Measurements from ENCODE around the gene ICAM1. TPM values are rescaled to one million over a fixed set of nuclear protein-coding genes. Genes with fewer than 3 reads are reported as not detected.
"Not testable (repeated sequence)": the region's sequence is repeated elsewhere in the genome, so short reads cannot be mapped to it uniquely, and the experiment has no call there.

The ICAM1 gene
- total and polyA plus RNA-seq, 8 donors, result 15.4 to 497 (median 18.3) TPM

- Histone ChIP-seq H3K4me3 (no peak overlapping the region), H3K9me3 (no peaks in the 10 kb centered on the region), H3K36me3 (no peaks in the 10 kb centered on the region), H3K4me1 (peaks cover 20 to 54% of the 10 kb centered on the region in 2 donors), H3K27ac (no peak overlapping the region), H3K27me3 (peaks cover 0 to 20% of the 10 kb centered on the region in 2 donors)
- intact Hi-C loops (cut with DNase I), result no loop called here
- ATAC-seq, result no peak
- TF ChIP-seq CTCF (IDR thresholded peaks at IDR 0.05), result no peak
- DNase-seq, result no peak
Measured at GRCh38 chr19:10233946-10234345, 37.0 kb upstream of the ICAM1 start.

GRCh38 chr19:10235003-10235402 is 35.9 kb upstream of the ICAM1 start:
- Histone ChIP-seq H3K4me1 (peaks cover 20 to 49% of the 10 kb centered on the region in 2 donors), H3K27me3 (peaks cover 0 to 15% of the 10 kb centered on the region in 2 donors), H3K9me3 (no peaks in the 10 kb centered on the region), H3K4me3 (no peak overlapping the region), H3K36me3 (no peaks in the 10 kb centered on the region), H3K27ac (peak overlapping the region in 1 of 2 donors; percentile 24)
- intact Hi-C loops (cut with DNase I), result no loop called here
- DNase-seq, result no peak
- TF ChIP-seq CTCF (IDR thresholded peaks at IDR 0.05), result no peak
- no peak for ATAC-seq

GRCh38 chr19:10235409-10235808 is 35.5 kb upstream of the ICAM1 start:
- H3K36me3 ChIP-seq; ATAC-seq; H3K9me3 ChIP-seq; intact Hi-C loops (cut with DNase I); DNase-seq; H3K4me3 ChIP-seq: not testable (repeated sequence)
- Histone ChIP-seq H3K27ac (peak overlapping the region; percentile 76 to 81), H3K27me3 (peaks cover 0 to 11% of the 10 kb centered on the region in 2 donors), H3K4me1 (peaks cover 20 to 45% of the 10 kb centered on the region in 2 donors)

GRCh38 chr19:10237702-10238101 is 33.2 kb upstream of the ICAM1 start:
- no peaks in the 10 kb centered on the region for H3K9me3 ChIP-seq
- H3K4me3 ChIP-seq, result no peak overlapping the region
- peak; percentile 47 for ATAC-seq
- intact Hi-C loops (cut with DNase I), result no loop called here
- H3K27me3 ChIP-seq, result no peaks in the 10 kb centered on the region
- no peaks in the 10 kb centered on the region for H3K36me3 ChIP-seq
- no peak for DNase-seq
- H3K4me1 ChIP-seq, result peaks cover 20 to 43% of the 10 kb centered on the region in 2 donors
- no peak for TF ChIP-seq CTCF (IDR thresholded peaks at IDR 0.05)
- H3K27ac ChIP-seq, result peak overlapping the region; percentile 33 to 70

- Histone ChIP-seq H3K4me1 (peaks cover 20 to 43% of the 10 kb centered on the region in 2 donors), H3K4me3 (no peak overlapping the region), H3K27ac (peak overlapping the region; percentile 33 to 70), H3K9me3 (no peaks in the 10 kb centered on the region), H3K36me3 (no peaks in the 10 kb centered on the region), H3K27me3 (no peaks in the 10 kb centered on the region)
- peak; percentile 89 for ATAC-seq
- no peak for TF ChIP-seq CTCF (IDR thresholded peaks at IDR 0.05)
- DNase-seq, result peak in 3 of 4 donors; percentile 83 to 99 (median 98)
- intact Hi-C loops (cut with DNase I), result no loop called here
Measured at GRCh38 chr19:10238172-10238783, 32.6 kb upstream of the ICAM1 start.

GRCh38 chr19:10241826-10242449 is 29.0 kb upstream of the ICAM1 start:
- DNase-seq, H3K27me3 ChIP-seq, ATAC-seq, H3K9me3 ChIP-seq, H3K36me3 ChIP-seq, H3K27ac ChIP-seq, H3K4me3 ChIP-seq: not testable (repeated sequence)
- intact Hi-C loops (cut with DNase I), result loop anchor here in 1 of 2 donors (10.0 kb wide), 1 partner anchor 127 kb away; the partner anchor contains the start of genes EIF3G and P2RY11
- peaks cover 13 to 25% of the 10 kb centered on the region in 2 donors for H3K4me1 ChIP-seq
